DOHH2 (cell line): ENCODE measurements around the gene SARS1.

Source experiments
- H3F3A ChIP-seq: fragments of 200-600 bp; sonication (generic), shearing (Covaris generic); 2 replicates; pipeline ENCODE4 v1.6.0; 2016; ENCODE audit warnings: antibody characterized with exemption, mild to moderate bottlenecking; ENCODE audit not compliant: control insufficient read depth, insufficient read depth
- H3K27ac ChIP-seq: fragments of 200-600 bp; sonication (generic); 2 replicates; pipeline ENCODE4 v1.5.1; 2014; ENCODE audit warnings: low read depth, mild to moderate bottlenecking, low read length, moderate library complexity
- H3K27me3 ChIP-seq: fragments of 200-600 bp; sonication (generic); 2 replicates; pipeline ENCODE4 v1.6.1; 2014; ENCODE audit warnings: mild to moderate bottlenecking, low read length, mixed read lengths; ENCODE audit not compliant: control insufficient read depth
- H3K36me3 ChIP-seq: fragments of 200-600 bp; sonication (generic); 2 replicates; pipeline ENCODE4 v1.6.1; 2014; ENCODE audit warnings: mild to moderate bottlenecking, low read length, moderate library complexity, mixed read lengths; ENCODE audit not compliant: control insufficient read depth
- H3K4me1 ChIP-seq: fragments of 200-600 bp; sonication (generic); 2 replicates; pipeline ENCODE4 v1.6.1; 2014; ENCODE audit warnings: mild to moderate bottlenecking, low read length, mixed read lengths; ENCODE audit not compliant: control insufficient read depth
- H3K4me2 ChIP-seq: fragments of 200-600 bp; sonication (generic); 2 replicates; pipeline ENCODE4 v1.6.0; 2014; ENCODE audit warnings: mild to moderate bottlenecking, low read length, moderate library complexity
- H3K4me3 ChIP-seq: fragments of 200-600 bp; sonication (generic); 2 replicates; pipeline ENCODE4 v1.5.1; 2014; ENCODE audit warnings: mild to moderate bottlenecking, low read length, mixed read lengths
- H3K79me2 ChIP-seq: fragments of 200-600 bp; sonication (generic); 2 replicates; pipeline ENCODE4 v1.6.1; 2014; ENCODE audit warnings: mild to moderate bottlenecking, low read length, mixed read lengths; ENCODE audit not compliant: control insufficient read depth
- H3K9me2 ChIP-seq: fragments of 200-600 bp; sonication (generic); replicated peaks from 2 replicates; pipeline ENCODE4 v1.6.1; 2014; ENCODE audit warnings: mild to moderate bottlenecking, low read length, mixed read lengths; ENCODE audit not compliant: control insufficient read depth
- H3K9me3 ChIP-seq: fragments of 200-600 bp; sonication (generic); 2 replicates; pipeline ENCODE4 v1.6.1; 2014; ENCODE audit warnings: antibody characterized with exemption, low read length, mixed read lengths; ENCODE audit not compliant: control insufficient read depth, insufficient read depth
- H4K20me1 ChIP-seq: fragments of 200-600 bp; sonication (generic); 2 replicates; pipeline ENCODE4 v1.6.0; 2014; ENCODE audit warnings: low read depth, mild to moderate bottlenecking, antibody characterized with exemption, low read length, moderate library complexity; ENCODE audit not compliant: control insufficient read depth, insufficient read depth
- EZH2phosphoT487 ChIP-seq: fragments of 200-600 bp; sonication (generic); IDR thresholded peaks from 2 replicates; pipeline ENCODE4 v1.6.1; 2017; ENCODE audit warnings: borderline replicate concordance, mild to moderate bottlenecking, antibody characterized with exemption, low read length, moderate library complexity, mixed read lengths
- TF ChIP-seq, protein P1 (sequence below): fragments of 200-600 bp; sonication (generic); IDR thresholded peaks from one replicate; pipeline ENCODE4 v1.5.1; 2014; ENCODE audit warnings: antibody characterized with exemption, mild to moderate bottlenecking, low read depth, low read length; ENCODE audit not compliant: poor library complexity, severe bottlenecking

The SARS1 gene

DNA sequence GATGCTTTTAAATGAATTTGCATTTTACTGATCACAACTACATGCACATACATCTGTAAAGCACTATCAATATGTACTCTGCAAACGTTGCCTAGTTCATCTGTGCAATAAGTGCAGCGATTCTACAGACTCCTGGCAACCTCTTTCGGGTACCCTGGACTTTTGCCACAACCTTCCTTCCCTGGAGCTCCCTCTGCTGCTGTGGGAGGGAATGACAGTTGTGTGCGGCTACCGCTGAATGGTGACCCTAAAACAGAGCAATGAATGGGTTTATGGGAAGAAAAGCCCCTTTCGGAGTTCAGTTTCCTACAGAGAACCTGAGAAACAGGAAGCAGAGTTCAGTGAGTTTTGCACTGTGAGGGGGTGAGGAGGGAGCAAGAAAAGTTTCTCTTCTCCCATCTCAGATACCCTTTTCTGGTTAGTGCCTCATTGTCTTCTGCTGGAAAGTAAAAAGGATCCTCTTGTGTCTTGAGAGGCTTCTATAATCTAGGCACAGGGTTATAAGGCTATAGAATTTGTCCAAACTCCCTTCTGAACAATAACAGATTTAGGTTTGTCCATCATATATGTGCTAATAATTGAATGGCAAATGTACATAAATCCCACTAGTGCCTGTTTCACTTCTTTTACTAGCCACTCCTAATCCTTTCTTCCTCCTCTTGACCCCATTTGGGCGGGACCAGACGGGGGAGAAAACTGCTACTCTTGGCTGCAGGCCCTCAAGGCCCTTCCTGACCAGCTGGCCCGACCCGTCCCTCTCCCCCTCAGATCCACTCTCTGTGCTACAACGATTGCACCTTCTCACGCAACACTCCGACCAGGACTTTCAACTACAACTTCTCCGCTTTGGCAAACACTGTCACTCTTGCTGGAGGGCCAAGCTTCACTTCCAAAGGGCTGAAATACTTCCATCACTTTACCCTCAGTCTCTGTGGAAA, 19.8 kb upstream of the SARS1 start:
- TF ChIP-seq, protein P1, sequence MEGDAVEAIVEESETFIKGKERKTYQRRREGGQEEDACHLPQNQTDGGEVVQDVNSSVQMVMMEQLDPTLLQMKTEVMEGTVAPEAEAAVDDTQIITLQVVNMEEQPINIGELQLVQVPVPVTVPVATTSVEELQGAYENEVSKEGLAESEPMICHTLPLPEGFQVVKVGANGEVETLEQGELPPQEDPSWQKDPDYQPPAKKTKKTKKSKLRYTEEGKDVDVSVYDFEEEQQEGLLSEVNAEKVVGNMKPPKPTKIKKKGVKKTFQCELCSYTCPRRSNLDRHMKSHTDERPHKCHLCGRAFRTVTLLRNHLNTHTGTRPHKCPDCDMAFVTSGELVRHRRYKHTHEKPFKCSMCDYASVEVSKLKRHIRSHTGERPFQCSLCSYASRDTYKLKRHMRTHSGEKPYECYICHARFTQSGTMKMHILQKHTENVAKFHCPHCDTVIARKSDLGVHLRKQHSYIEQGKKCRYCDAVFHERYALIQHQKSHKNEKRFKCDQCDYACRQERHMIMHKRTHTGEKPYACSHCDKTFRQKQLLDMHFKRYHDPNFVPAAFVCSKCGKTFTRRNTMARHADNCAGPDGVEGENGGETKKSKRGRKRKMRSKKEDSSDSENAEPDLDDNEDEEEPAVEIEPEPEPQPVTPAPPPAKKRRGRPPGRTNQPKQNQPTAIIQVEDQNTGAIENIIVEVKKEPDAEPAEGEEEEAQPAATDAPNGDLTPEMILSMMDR = peak; percentile 88
- TF ChIP-seq EZH2phosphoT487 = no peak
- Histone ChIP-seq H3K4me2 (peak overlapping the region; percentile 43), H3K9me3 (no peaks in the 10 kb centered on the region), H3K4me3 (no peak overlapping the region), H3K27ac (no peak overlapping the region), H3K4me1 (peaks cover 13% of the 10 kb centered on the region), H3K9me2 (no peaks in the 10 kb centered on the region), H3F3A (no peaks in the 10 kb centered on the region; the same call in 1 of the 2 replicates), H3K36me3 (no peaks in the 10 kb centered on the region), H4K20me1 (no peaks in the 10 kb centered on the region), H3K27me3 (peaks cover 9% of the 10 kb centered on the region; the same call in 1 of the 2 replicates), H3K79me2 (no peaks in the 10 kb centered on the region)

DNA sequence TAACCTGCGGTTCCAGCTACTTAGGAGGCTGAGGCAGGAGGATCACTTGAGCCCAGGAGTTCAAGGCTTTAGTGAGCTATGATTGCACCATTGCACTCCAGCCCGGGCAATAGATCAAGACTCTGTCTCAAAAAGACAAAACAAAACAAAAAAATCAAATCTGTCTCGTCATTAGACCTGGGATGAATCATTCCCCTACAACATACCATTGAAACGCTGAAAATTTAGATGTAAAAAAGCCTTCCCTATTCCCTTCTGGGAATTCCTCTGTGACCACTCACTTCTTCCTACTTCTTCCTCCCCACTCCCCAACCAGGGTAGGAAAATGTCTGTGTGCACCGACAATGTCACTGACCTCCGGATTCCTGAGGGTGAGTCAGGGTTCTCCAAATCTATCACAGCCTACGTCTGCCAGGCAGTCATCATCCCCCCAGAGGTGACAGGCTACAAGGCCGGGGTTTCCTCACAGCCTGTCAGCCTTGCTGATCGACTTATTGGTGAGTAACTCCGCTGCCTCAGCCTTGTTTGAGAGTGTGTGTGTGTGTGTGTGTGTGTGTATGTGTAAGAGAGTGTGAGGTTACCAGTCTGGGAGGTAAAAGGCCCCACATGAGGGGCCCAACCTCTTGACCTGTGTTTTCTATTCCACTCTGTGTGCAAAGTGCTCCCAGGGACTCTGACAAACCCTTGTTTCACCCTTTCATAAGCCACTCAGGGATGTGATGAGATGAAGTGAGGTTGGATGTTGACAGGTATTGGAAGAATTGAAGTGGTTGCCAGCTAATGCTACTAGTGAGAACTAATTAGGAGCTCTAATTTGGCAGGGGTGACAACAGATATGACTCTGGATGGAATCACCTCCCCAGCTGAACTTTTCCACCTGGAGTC, 16.3 kb upstream of the SARS1 start:
- no peaks in the 10 kb centered on the region for H3K36me3 ChIP-seq
- no peaks in the 10 kb centered on the region for H3K9me3 ChIP-seq
- peaks cover 17% of the 10 kb centered on the region for H3K4me1 ChIP-seq
- H3K27ac ChIP-seq = no peak overlapping the region
- H3K27me3 ChIP-seq = peaks cover 11% of the 10 kb centered on the region
- H3K4me2 ChIP-seq = no peak overlapping the region
- TF ChIP-seq EZH2phosphoT487 = no peak
- TF ChIP-seq, protein P1 = no peak
- H3K4me3 ChIP-seq = no peak overlapping the region
- no peaks in the 10 kb centered on the region; the same call in 1 of the 2 replicates for H3F3A ChIP-seq
- H3K79me2 ChIP-seq = no peaks in the 10 kb centered on the region
- no peaks in the 10 kb centered on the region for H4K20me1 ChIP-seq
- H3K9me2 ChIP-seq = no peaks in the 10 kb centered on the region

DNA sequence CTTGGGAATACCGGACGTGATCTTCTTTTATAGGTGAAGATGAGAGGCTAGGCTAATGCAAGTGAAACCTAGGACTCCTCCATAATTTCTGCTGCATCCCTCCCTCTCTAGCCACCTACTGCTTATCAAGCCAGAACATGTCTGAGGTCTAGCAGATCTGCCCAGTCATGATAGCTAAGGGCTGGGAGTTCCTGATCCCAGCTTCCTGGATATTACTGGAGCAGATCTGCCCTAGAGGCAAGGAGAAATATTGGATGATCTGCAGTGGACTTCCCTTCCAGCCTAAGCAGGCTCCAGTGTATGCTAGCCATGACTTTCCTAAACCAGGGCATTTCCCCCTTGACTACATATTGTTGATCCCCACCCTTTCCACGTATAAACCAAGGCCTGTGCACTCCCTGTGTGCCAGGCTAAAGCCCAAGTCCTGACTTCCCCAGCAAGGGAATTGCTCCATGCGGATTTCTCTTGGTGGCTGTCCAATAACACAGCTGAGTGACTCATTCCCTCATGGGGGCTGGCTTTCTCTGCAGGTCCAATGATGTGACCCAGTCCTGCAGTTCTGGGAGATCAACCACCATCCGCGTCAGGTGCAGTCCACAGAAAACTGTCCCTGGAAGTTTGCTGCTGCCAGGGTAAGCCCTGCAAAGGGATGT, 15.5 kb upstream of the SARS1 start:
- Histone ChIP-seq H3K9me2 (no peaks in the 10 kb centered on the region), H3K4me3 (no peak overlapping the region), H3K4me1 (peaks cover 15% of the 10 kb centered on the region), H3K36me3 (no peaks in the 10 kb centered on the region), H3K27ac (no peak overlapping the region), H3K9me3 (no peaks in the 10 kb centered on the region), H4K20me1 (no peaks in the 10 kb centered on the region), H3F3A (no peaks in the 10 kb centered on the region; the same call in 1 of the 2 replicates), H3K4me2 (no peak overlapping the region), H3K27me3 (peaks cover 11% of the 10 kb centered on the region), H3K79me2 (no peaks in the 10 kb centered on the region)
- TF ChIP-seq, protein P1 = no peak
- TF ChIP-seq EZH2phosphoT487 = no peak
